Nephron progenitor cell (in vitro differentiated cells): Measurements from ENCODE around the gene NBPF3.
"Not testable (repeated sequence)": the region's sequence is repeated elsewhere in the genome, so short reads cannot be mapped to it uniquely, and the experiment has no call there.

Experiments used
- DNase-seq: peaks from one replicate; pipeline ENCODE4 v3.0.0; 2021
- H3K27ac Mint-ChIP-seq: 2 replicates; pipeline ENCODE4 v1.8.0; 2021; ENCODE audit warnings: mild to moderate bottlenecking, moderate library complexity, mixed read lengths
- H3K27me3 Mint-ChIP-seq: 2 replicates; pipeline ENCODE4 v1.8.0; 2021; ENCODE audit warnings: mild to moderate bottlenecking, low read depth, mixed read lengths; ENCODE audit not compliant: poor library complexity
- H3K36me3 Mint-ChIP-seq: 2 replicates; pipeline ENCODE4 v1.8.0; 2021; ENCODE audit warnings: low read depth, mixed read lengths
- H3K4me1 Mint-ChIP-seq: 2 replicates; pipeline ENCODE4 v1.8.0; 2021; ENCODE audit warnings: mixed read lengths
- H3K4me3 Mint-ChIP-seq: 2 replicates; pipeline ENCODE4 v1.8.0; 2021; ENCODE audit warnings: mild to moderate bottlenecking, moderate library complexity, mixed read lengths
- H3K9me3 Mint-ChIP-seq: 2 replicates; pipeline ENCODE4 v1.8.0; 2021; ENCODE audit warnings: mild to moderate bottlenecking, moderate library complexity, mixed read lengths
- CTCF ChIP-seq: fragments of 200-600 bp; sonication (generic); IDR thresholded peaks from 2 replicates; pipeline ENCODE4 v1.5.0; 2021; ENCODE audit warnings: antibody characterized with exemption

The NBPF3 gene

GRCh38 chr1:21439721-21440629 is at the start of gene NBPF3:
NBPF3 (plus strand) TSS chr1:21440137; CDS start chr1:21445087, 4,950 bp downstream.
- H3K9me3 Mint-ChIP-seq = no peaks in the 10 kb centered on the region
- peak within 1 kb of the TSS; percentile 67 for H3K27ac Mint-ChIP-seq

GRCh38 chr1:21391497-21391896 is 48.4 kb upstream of the NBPF3 start:
- Mint-ChIP-seq H3K4me3 (no peak overlapping the region), H3K27ac (no peak overlapping the region), H3K27me3 (peaks cover 8% of the 10 kb centered on the region), H3K9me3 (peaks cover 18% of the 10 kb centered on the region), H3K36me3 (peaks cover 6% of the 10 kb centered on the region), H3K4me1 (no peaks in the 10 kb centered on the region)
- no peak for TF ChIP-seq CTCF
- no peak for DNase-seq

More at GRCh38 chr1:21439721-21440629, at the start of gene NBPF3:
- Mint-ChIP-seq H3K4me1 (peaks cover 20% of the 10 kb centered on the region), H3K4me3 (peak within 1 kb of the TSS; percentile 95), H3K27me3 (peaks cover 32% of the 10 kb centered on the region), H3K36me3 (peaks cover 3% of the 10 kb centered on the region)
- DNase-seq = peak; percentile 95
- no peak for TF ChIP-seq CTCF

- Mint-ChIP-seq H3K27ac (no peak overlapping the region), H3K4me3 (no peak overlapping the region), H3K36me3 (peaks cover 5% of the 10 kb centered on the region), H3K9me3 (peaks cover 15% of the 10 kb centered on the region), H3K4me1 (peaks cover 2% of the 10 kb centered on the region), H3K27me3 (peaks cover 11% of the 10 kb centered on the region)
- no peak for TF ChIP-seq CTCF
- no peak for DNase-seq
Observed at GRCh38 chr1:21392587-21393263, 47.2 kb upstream of the NBPF3 start.

GRCh38 chr1:21396516-21396915 is 43.4 kb upstream of the NBPF3 start:
- Mint-ChIP-seq H3K4me1 (peaks cover 10% of the 10 kb centered on the region), H3K27me3 (peaks cover 31% of the 10 kb centered on the region), H3K9me3 (peaks cover 4% of the 10 kb centered on the region), H3K36me3 (no peaks in the 10 kb centered on the region), H3K27ac (no peak overlapping the region), H3K4me3 (no peak overlapping the region)
- DNase-seq = no peak
- no peak for TF ChIP-seq CTCF

- no peaks in the 10 kb centered on the region for H3K36me3 Mint-ChIP-seq
- TF ChIP-seq CTCF = no peak
- H3K4me1 Mint-ChIP-seq = peaks cover 10% of the 10 kb centered on the region
- no peak overlapping the region for H3K4me3 Mint-ChIP-seq
- no peak overlapping the region for H3K27ac Mint-ChIP-seq
- peak; percentile 31 for DNase-seq
- H3K27me3 Mint-ChIP-seq = peaks cover 31% of the 10 kb centered on the region
- peaks cover 4% of the 10 kb centered on the region for H3K9me3 Mint-ChIP-seq
Observed at GRCh38 chr1:21397813-21398188, 42.1 kb upstream of the NBPF3 start.

- not testable (repeated sequence) for DNase-seq, H3K4me1 Mint-ChIP-seq, H3K27ac Mint-ChIP-seq, H3K4me3 Mint-ChIP-seq, H3K9me3 Mint-ChIP-seq, H3K36me3 Mint-ChIP-seq
- H3K27me3 Mint-ChIP-seq = peaks cover 53% of the 10 kb centered on the region
Observed at GRCh38 chr1:21401726-21402346, 38.1 kb upstream of the NBPF3 start.
